GM21390 (cell line): ENCODE measurements around the gene MEF2A.
"Not testable (repeated sequence)": the region's sequence is repeated elsewhere in the genome, so short reads cannot be mapped to it uniquely, and the experiment has no call there.

Source experiments
- ATAC-seq: cut with Tn5 transposase; IDR thresholded peaks from one replicate; pipeline ENCODE4 v1.9.1; 2021; ENCODE audit not compliant: unreplicated experiment

MEF2A gene

GRCh38 chr15:99644913-99645542 is 79.2 kb downstream of the MEF2A start:
- no peak for ATAC-seq

- no peak for ATAC-seq
Observed at GRCh38 chr15:99645543-99645935, 79.8 kb downstream of the MEF2A start.

- ATAC-seq, result no peak
Observed at GRCh38 chr15:99645951-99646350, 80.2 kb downstream of the MEF2A start.

DNA sequence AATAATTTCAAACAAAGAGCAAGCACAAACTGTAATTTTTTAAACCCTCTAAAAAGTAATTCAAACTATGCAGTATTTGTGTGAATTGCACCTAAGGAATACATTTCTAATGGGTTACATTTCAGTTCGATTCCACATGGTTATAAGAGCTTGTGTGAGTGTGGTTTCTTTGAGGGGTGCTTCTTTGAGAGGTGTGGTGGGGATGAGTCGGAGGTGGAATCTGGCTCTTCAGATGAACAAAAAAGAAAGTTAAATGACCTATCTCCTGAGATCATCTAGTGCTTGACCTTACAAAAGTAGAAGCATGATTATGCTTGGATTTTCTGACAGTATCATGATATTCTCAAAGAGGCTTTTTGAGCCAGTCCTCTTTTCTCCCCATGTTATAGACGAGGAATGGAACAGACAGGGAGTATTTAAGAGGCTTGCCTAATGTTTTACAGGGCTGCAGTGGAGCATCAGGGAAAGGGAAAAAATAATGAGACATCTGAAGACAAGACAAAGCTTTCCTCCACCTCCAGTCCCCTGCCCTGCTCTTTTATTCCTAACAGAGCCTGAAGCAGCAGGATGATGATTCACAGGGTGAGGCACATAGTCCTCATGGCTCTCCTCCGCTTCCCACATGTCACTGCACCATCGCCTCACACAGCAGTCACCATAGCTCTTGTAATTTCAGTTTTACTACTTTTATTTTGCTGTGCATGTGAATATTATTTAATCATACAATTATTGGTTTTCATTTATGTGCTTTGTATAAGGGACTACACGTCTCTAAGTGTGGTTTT is 85.4 kb downstream of the MEF2A start:
- ATAC-seq, result no peak

DNA sequence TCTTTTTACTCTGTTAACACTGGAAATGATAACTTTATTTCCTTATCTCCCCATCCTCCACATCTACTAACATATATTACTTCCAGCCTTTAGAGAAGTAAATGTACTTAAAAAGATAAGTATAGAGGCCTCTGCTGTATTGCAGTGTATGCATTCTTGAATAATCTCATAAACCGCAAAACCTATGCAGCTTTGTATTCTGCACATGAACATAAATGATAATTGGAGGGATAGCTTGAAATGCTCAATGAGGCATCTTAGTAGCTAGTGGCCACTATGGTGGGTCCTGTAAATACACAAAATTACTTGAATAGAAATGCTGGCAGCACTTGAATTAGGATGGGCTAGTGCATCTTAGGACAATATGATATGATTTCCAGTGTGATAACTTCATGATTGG is 90.4 kb downstream of the MEF2A start:
- ATAC-seq, result no peak

- ATAC-seq, result no peak
Observed at GRCh38 chr15:99657996-99658395, 92.2 kb downstream of the MEF2A start.

- no peak for ATAC-seq
Observed at GRCh38 chr15:99662903-99663302, 97.1 kb downstream of the MEF2A start.

DNA sequence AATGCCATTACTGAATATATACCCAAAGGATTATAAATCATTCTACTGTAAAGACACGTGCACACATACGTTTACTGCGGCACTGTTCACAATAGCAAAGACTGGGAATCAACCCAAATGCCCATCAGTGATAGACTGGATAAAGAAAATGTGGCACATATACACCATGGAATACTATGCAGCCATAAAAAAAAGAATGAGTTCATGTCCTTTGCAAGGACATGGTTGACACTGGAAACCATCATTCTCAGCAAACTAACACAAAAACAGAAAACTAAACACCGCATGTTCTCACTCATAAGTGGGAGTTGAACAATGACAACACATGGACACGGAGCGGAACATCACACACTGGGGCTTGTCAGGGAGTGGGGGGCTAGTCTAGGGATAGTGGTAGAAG is 100.3 kb downstream of the MEF2A start:
- not testable (repeated sequence) for ATAC-seq

DNA sequence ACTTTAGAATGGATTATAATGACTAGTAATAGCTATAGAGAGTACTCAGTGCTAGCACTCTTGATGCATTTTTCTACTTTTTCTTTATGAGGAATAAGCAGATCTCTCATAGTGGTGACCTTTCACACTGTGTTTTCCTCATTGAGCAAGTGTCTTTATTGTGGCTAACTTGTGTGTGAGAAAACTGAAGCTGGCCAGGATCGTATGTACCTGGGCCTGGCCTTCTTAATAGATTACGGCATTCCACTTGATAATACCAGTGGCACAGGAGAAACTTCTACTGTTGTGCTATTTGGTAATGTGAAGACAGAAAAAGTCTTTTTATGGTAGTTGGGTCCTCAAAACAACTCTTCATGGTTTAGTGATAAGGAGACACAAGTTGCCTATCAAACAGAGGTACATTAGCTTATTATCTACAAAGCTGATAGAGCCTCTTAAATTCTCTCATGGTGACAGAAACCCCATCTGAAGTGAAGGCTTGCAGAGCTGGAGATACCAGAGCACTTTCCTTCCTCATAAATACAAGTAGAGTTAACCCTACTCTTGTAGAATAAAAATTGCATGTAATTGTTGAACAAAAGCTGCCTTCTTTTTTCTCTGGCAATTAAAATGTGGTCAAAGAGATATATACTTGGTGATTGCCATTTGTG is 102.9 kb downstream of the MEF2A start:
- ATAC-seq, result no peak

GRCh38 chr15:99669250-99669649 is 103.5 kb downstream of the MEF2A start:
- ATAC-seq, result no peak

DNA sequence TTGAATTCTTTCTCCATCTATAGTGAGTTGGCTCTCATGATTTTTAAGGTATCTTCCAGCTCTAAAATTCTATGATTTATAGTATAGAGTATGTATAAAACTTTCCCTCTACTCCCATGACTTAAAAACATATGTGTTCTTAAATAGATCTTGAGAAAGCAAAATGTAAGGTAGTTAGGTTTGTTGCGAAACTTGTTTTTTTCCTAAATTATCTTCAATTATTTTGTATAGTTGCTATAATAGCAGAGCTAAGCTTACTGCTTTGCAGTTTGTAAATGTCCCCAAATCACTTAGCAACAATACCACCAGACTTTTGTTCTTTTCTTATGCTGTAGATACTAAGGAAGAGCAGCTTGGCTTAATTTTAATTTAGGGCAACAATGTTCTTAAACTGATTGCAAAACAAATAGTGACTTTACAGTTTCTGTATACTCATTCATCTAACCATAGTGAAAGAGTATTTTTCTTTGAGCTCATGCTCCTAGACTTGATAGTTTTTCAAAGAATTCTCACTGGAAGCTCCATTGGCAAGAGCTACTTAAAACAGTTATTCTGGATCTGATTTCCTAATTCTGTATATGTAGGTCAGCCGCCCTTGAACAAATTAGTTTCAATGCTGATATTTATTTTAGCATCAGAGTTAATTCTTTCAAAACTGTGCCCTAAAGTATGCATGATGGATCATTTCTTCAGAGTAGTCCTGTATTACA is 106.3 kb downstream of the MEF2A start:
- ATAC-seq, result no peak

GRCh38 chr15:99673111-99673510 is 107.3 kb downstream of the MEF2A start:
- ATAC-seq, result no peak

GRCh38 chr15:99674279-99674678 is 108.5 kb downstream of the MEF2A start:
- ATAC-seq, result no peak

DNA sequence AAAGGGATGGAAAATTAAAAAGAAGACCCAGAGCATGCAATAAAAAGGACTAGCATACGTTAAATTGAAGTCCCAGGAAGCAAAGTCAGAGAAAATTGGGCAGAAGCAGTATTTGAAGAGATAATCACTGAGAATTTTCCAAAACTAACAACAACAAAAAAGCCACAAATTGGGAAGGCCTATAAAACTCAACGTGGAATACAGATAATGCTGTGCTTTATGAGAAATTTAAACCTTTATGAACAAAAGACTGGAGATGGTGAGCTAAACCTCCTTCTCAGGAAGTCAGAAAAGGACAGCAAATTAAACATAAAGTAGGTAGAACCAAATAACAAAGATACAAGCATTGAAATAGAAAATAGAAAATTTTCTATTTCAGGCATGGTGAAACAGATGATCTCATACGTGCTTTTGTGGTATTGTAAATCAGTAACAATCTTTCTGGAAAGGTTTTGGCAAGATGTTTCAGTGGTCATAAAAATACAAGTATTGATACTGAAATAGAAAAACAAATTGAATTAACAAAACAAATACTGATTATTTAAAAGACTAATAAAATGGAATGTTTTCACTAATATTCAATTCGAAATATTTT is 111.9 kb downstream of the MEF2A start:
- peak; percentile 85 for ATAC-seq

DNA sequence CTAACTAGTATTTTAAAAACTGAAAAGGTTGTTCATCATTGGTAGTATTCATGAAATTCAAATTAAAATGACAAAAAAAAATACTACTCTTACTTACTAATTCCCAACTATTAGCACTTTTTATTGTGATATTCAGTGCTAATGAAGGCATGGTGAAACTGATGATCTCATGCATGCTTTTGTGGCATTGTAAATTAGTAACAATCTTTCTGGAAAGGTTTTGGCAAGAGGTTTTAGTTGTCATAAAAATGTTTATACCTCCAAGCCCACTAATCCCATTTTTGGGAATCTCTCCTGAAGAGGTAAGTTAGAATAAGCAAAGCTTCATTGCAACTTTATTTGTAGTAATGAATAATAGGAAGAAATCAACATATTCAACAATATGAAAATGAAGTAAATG is 114.5 kb downstream of the MEF2A start:
- no peak for ATAC-seq

DNA sequence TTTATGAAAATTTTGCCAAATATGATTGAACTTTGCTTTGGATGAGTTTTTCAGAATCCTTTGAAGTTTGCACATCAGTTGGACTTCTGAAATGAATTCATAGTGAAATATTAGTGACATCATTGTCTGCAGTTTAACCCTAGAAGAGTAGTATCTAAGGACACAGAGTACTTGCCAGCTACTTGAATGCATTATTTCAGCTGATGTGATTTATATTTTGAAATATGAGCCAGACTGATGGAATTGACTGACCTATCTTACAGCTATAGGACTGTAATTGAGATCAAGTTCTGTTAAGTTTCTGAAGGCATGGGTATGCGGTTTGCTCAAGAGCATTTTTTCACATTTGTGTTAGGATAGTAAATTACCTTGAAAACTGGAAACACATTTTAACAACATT is 116.2 kb downstream of the MEF2A start:
- ATAC-seq, result no peak

DNA sequence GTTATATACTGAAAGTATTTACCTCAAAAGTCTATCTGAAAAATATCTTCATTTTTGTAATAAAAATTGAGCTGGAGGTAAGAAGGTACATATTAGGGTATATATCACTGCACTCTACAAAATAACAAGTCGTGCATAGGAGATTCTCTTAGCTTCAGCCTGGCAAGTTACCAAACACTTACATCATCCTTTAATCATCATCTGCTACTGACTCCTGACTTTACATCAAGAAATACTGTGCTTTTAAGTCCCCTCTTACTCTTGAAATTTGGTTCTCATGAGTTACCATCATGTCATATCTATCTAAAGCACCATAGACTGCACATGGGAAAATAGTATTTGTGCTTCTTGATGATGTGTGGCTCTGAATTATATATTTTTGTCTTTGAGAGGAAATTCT is 116.7 kb downstream of the MEF2A start:
- no peak for ATAC-seq

- ATAC-seq, result no peak
Observed at GRCh38 chr15:99683000-99683670, 117.4 kb downstream of the MEF2A start.

DNA sequence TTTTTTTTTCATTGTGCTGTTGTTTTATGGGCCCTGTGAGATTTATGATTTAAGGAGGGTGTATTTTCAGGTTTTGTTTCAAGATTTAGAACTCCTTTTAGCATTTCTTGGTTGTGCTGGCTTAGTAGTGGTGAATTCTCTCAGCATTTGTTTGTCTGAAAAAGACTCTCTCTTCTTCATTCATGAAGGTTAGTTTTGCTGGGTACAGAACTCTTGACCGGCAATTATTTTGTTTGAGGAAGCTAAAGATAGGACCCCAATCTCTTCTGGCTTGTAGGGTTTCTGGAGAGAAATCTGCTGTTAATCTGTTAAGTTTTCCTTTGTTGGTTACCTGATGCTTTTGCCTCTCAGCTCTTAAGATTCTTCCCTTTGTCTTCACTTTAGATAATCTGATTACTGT is 120.5 kb downstream of the MEF2A start:
- ATAC-seq, result no peak

DNA sequence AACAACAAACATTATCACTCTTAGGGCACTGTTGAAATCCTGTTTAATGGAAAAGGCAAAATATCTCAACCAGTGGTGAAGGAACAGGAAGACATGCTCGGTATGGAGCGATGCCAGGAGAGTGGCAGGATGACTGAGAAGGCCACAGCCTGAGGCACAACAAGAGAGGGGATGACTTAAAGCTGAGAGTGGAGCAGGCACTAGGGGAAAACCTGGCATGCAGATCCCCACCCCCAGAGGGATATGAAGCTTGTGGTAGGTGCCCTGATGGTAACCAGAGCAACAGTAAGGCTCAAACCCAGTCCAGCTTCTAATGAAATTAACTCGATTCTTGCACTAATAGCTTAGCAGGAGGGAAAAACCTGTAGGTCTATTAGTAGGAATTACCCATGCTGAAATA is 127.0 kb downstream of the MEF2A start:
- ATAC-seq, result no peak

DNA sequence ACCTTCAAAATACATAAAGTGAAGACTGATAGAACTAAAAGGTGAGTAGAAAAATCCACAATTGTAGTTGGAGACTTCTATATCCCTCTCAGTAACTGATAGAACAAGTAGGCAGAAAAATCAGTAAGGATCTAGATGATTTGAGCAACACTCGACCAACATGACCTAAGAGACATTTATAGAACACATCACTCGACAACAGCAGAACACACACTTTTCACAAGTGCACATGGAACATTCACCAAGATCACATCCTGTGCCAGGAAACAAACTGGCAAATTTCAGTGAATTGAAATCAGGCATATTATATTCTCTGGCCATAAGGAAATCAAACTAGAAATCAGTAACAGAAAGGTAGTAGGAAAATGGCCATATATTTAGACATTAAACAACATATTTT is 130.3 kb downstream of the MEF2A start:
- no peak for ATAC-seq
